PC-9 (cell line): ENCODE measurements around the gene CYB5D1.

Source experiments
- EZH2 ChIP-seq: fragments of 200-600 bp; sonication (generic); IDR thresholded peaks from 2 replicates; pipeline ENCODE4 v1.8.0; 2017; ENCODE audit warnings: antibody characterized with exemption, low read depth
- TF ChIP-seq, protein P1 (sequence below): fragments of 200-600 bp; sonication (generic); conservative IDR thresholded peaks from 2 replicates; pipeline ENCODE4 v1.6.1; 2017; ENCODE audit warnings: mixed run types, antibody characterized with exemption, mild to moderate bottlenecking, moderate library complexity

GRCh38 chr17:7883781-7884386 is 26.1 kb downstream of the CYB5D1 start:
- TF ChIP-seq, protein P1, sequence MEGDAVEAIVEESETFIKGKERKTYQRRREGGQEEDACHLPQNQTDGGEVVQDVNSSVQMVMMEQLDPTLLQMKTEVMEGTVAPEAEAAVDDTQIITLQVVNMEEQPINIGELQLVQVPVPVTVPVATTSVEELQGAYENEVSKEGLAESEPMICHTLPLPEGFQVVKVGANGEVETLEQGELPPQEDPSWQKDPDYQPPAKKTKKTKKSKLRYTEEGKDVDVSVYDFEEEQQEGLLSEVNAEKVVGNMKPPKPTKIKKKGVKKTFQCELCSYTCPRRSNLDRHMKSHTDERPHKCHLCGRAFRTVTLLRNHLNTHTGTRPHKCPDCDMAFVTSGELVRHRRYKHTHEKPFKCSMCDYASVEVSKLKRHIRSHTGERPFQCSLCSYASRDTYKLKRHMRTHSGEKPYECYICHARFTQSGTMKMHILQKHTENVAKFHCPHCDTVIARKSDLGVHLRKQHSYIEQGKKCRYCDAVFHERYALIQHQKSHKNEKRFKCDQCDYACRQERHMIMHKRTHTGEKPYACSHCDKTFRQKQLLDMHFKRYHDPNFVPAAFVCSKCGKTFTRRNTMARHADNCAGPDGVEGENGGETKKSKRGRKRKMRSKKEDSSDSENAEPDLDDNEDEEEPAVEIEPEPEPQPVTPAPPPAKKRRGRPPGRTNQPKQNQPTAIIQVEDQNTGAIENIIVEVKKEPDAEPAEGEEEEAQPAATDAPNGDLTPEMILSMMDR, result no peak
- no peak for TF ChIP-seq EZH2
